HL-60 (cell line): ENCODE measurements around the gene RANGRF.

Experiments
- DNase-seq, 2 experiments: peaks; one replicate each; pipeline ENCODE4 v3.0.0-alpha.2; 2010 to 2020; ENCODE audit warnings: low read depth in 1 of 2, low spot score in 1 of 2
- H3K27ac ChIP-seq: fragments of 250-450 bp; sonication (Bioruptor Pico); replicated peaks from 2 replicates; pipeline ENCODE4 v1.5.1; 2020; ENCODE audit warnings: mild to moderate bottlenecking, moderate library complexity
- H3K27me3 ChIP-seq: fragments of 250-450 bp; sonication (Bioruptor Pico); 2 replicates; pipeline ENCODE4 v1.5.1; 2021; ENCODE audit warnings: mild to moderate bottlenecking, moderate library complexity; ENCODE audit not compliant: insufficient read depth, poor library complexity, severe bottlenecking
- H3K4me3 ChIP-seq: replicated peaks from 2 replicates; pipeline ENCODE4 v1.5.1; 2011; ENCODE audit warnings: mild to moderate bottlenecking, control low read depth, low read length; ENCODE audit not compliant: insufficient read depth
- CTCF ChIP-seq: IDR thresholded peaks from one replicate; pipeline ENCODE4 v1.5.1; 2011; ENCODE audit warnings: low read length, control low read depth, inconsistent platforms; ENCODE audit not compliant: insufficient read depth
- GABPA ChIP-seq: IDR thresholded peaks from 2 replicates; pipeline ENCODE4 v1.6.1; 2012; ENCODE audit warnings: low read depth
- POLR2AphosphoS5 ChIP-seq: IDR thresholded peaks from 2 replicates; pipeline ENCODE4 v1.6.1; 2012; ENCODE audit warnings: low read depth
- REST ChIP-seq: IDR thresholded peaks from 2 replicates; pipeline ENCODE4 v1.6.1; 2012; ENCODE audit warnings: low read depth; ENCODE audit not compliant: insufficient replicate concordance
- SPI1 ChIP-seq: IDR thresholded peaks from 2 replicates; pipeline ENCODE4 v1.6.1; 2012; ENCODE audit warnings: low read depth, mild to moderate bottlenecking, borderline replicate concordance

Gene RANGRF

DNA sequence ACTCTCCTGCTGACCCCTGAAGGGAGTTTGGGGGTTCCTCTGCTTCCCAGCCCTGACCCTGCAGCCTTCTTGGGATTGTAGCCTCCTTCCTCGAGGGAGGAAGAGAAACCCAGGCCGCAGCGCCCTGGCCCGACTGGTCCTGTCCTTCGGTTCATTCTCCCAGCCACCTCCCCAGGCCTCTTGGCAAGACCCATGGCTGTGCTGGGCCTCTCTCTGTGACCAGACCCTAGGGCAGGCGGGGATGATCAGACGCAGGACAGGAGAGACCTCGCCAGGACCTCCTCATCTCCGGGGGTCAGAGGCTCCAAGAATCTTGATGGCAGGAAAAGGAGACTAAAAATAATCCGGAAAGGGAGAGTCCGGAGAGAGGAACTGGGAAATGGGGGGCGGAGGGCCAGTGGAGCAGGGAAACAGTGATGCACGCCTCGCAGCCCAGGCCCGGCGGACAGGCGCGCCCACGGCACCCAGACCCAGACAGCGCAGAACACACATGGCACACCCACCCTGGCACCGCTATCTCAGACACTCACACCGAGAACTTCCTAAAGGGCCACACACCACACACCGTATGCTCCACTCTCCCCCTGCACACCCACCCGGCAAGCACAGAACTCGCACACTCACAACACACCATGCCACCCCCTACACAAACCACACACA, 22.8 kb downstream of the RANGRF start:
- Histone ChIP-seq H3K27me3 (no peaks in the 10 kb centered on the region), H3K4me3 (no peak overlapping the region), H3K27ac (no peak overlapping the region)
- DNase-seq = no peak
- TF ChIP-seq SPI1 (no peak), CTCF (no peak), POLR2AphosphoS5 (no peak), GABPA (no peak), REST (no peak)

DNA sequence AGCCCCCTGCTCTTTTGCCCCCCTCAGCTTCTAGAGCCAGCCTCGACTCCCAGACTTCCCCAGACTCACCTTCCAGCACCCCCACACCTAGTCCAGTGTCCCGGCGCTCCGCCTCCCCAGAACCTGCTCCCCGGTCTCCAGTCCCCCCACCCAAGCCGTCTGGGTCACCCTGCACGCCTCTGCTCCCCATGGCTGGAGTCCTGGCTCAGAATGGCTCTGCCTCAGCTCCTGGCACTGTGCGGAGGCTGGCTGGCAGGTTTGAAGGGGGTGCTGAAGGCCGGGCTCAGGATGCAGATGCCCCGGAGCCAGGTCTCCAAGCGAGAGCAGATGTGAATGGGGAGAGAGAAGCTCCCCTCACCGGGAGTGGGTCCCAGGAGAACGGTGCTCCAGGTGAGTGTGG, 23.8 kb downstream of the RANGRF start:
- H3K27me3 ChIP-seq = no peaks in the 10 kb centered on the region
- no peak for DNase-seq
- no peak overlapping the region for H3K27ac ChIP-seq
- no peak for TF ChIP-seq GABPA
- no peak for TF ChIP-seq SPI1
- TF ChIP-seq REST = no peak
- TF ChIP-seq CTCF = no peak
- TF ChIP-seq POLR2AphosphoS5 = no peak
- H3K4me3 ChIP-seq = no peak overlapping the region

DNA sequence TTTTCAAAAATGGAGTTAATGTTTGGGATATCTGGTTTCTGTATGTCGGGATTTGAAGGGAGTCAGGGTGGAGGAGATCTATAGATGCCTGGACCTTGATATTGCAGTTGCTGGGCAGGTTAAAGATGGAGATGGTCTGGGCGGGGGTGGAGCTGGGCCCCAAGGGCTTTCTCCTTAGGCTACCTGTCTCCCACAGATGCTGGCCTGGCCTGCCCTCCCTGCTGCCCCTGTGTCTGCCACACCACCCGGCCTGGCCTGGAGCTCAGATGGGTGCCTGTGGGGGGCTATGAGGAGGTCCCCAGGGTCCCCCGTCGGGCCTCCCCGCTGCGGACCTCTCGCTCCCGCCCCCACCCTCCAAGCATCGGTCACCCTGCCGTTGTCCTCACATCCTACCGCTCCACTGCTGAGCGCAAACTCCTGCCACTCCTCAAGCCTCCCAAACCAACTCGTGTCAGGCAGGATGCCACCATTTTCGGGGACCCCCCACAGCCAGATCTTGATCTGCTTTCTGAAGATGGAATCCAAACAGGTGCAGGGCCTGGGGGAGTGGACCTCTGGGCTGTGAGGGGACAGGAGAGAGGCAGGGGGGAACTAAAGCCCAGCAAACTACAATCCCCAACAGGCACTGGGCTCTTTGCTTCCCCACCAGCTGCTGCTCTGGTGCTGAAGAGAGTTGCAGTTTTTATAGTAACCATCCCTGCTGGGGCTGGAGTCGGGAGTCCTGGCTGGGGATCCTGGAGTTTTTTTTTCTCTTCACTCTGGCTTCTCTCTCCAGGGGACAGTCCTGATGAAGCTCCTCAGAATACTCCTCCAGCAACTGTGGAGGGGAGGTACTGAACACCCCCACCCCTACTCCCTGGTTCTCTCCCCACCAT, 24.5 kb downstream of the RANGRF start:
- DNase-seq = no peak
- TF ChIP-seq SPI1 (no peak), POLR2AphosphoS5 (no peak), CTCF (no peak), REST (no peak)
- Histone ChIP-seq H3K27ac (no peak overlapping the region), H3K27me3 (no peaks in the 10 kb centered on the region), H3K4me3 (no peak overlapping the region)
